HL-60/S4 treated with phorbol 12-myristate 13-acetate at 8.2 ng/mL for 4 days and 3 days (cell line): Measurements from ENCODE around the gene SSTR3.
"Not testable (repeated sequence)": the region's sequence is repeated elsewhere in the genome, so short reads cannot be mapped to it uniquely, and the experiment has no call there.

Source experiments
- in situ Hi-C: fragments of 300-500 bp; cut with MboI; formaldehyde crosslinking; loops from 2 replicates; pipeline ENCODE4 v1.15.0; 2022; ENCODE audit warnings: low sequenced_read_pairs

SSTR3 gene

DNA sequence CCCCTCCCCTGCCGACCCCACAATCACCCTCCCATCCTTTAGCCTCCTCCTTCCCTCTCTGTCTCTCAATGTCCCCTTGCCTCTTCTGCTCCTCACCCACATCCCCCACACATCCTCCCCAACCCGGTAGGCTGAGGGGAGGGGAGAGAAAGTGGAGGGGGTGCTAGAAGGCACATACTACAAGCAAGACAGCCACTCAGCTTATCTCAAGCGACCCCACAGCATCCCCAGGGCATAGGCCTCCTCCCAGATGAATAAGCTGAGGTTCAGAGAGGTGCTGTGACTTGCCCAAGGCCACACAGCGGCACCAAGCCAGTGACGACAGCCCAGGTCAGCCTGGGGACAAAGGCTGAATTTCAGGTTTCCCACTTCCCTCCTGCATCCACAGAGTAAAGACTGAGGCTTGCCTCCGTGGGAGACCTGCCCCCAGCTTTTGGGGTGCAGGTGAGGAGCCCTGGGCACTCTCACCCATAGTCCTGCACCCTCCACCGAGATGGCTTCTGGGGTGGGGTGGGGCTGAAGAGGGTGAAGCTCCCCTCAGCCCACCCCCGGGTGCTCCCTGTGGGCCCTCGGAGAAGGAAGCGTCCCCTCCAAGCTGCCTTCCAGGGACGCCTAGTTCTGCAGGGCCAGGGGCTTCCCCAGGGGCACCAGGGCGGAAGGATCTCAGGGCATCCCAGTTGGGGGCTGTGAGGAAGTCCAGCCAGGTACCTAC is 31.3 kb upstream of the SSTR3 start:
- in situ Hi-C loops, result no loop called here

DNA sequence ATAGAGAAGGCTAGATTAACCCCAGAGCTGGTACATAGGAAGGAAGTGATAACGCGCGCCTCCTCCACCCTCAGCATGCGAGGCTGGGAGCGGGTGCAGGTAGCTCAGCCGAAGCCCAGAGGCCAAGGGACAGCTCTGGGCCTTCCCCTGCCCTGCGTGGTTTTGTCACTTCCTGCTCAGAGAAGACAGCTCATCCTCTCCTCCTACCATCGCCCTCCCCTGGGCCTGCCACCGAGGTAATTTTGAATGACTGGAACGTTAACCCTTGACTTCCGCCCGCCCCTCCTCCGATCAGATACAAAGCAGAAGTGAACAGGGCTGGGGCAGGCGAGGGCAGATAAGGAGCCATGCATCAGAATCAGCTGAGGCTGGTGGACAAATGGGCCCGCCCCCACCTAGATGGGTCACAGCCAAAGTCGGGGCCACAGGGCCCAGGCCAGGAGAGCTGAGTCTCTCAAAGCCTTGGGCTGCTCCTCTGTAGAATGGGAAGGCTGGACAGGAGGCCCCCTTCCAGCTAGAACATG is 30.2 kb upstream of the SSTR3 start:
- in situ Hi-C loops, result no loop called here

DNA sequence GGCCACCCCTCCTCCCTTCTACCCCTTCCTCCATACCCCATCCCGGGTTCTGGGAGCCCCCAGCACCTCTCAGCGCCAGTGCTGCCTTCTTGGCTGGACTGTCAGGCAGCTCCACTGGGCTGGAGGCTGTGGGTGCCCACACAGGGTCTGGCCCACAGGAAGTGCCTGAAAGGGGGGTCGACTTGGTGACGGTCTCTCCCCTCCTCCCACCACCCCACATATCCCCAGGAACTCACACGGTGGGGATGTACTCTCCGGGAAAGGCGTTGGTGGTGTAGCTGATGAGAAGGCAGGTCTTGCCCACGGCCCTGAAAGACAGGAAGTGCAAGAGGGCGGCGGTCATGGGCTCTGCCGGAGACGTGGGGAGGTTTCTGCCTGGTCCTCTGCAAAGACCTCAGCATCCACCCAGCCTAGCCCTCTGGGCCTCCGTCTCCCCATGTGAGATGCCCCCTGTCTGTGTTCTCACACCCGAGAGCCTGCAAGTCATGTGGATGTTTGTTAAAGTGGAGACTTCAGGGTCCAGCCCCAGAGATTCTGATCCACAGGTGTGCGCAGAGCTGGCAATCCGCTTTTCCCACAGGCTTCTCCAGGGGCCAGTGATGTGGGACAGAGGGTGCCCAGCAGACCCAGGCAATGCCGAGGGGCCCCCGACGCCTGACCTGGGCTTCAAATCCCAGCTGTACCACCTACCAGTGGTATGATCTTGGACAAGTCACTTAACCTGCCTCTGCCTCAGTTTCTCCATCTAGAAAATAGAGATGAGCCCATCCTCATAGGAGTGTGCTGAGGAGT is 29.3 kb upstream of the SSTR3 start:
- in situ Hi-C loops, result no loop called here

DNA sequence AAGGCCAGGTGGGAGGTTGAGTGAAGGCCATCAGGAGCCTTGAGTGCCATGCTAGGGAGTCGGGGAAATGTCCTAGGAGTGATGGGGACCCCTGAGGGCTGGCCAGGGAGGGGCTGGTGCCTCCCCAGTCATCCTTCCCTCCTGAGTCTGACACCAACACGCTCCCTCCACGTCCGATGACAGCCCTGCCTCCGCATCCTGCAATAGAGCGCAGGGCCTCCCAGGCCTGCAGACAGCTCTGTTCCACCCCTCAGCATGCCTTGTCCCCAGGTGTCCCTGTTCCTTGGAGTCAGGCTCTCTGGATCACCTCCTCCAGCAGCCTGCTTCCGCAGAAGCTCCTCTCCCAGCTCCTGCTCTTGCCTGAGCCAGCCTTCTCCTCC is 28.7 kb upstream of the SSTR3 start:
- in situ Hi-C loops, result no loop called here

DNA sequence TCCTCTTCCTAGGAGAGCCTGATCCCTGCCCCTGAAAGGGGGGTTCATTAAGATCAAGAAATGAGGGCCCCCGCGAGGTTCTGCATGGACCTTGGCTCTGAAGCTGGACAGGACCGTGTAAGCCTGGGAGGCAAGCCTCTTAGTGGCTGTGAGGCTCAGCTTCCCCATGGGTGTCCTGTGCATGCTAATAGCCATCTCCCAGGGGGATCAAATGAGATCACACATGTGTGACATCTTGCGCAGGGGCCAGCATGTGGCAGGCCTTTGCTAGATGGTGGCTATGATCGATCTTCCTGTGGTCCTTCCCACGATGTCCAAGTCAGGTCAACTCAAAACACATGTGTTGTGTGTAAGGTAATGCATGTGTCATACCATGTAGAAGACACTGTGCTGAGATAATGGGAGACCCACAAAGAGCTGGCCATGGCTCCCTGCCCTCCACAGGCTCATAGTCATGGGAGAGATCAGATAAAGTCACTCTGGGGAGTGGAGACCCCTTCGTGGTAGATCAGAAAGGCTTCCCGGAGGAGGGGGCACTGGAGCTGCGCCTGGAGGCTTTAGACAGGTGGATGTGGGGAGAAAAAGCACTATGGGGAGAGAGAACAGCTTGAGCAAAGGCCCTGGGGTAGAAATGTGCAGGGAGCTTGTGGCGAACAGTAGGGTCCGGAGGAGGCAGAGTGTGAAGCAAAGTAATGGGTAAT is 28.1 kb upstream of the SSTR3 start:
- in situ Hi-C loops, result no loop called here

DNA sequence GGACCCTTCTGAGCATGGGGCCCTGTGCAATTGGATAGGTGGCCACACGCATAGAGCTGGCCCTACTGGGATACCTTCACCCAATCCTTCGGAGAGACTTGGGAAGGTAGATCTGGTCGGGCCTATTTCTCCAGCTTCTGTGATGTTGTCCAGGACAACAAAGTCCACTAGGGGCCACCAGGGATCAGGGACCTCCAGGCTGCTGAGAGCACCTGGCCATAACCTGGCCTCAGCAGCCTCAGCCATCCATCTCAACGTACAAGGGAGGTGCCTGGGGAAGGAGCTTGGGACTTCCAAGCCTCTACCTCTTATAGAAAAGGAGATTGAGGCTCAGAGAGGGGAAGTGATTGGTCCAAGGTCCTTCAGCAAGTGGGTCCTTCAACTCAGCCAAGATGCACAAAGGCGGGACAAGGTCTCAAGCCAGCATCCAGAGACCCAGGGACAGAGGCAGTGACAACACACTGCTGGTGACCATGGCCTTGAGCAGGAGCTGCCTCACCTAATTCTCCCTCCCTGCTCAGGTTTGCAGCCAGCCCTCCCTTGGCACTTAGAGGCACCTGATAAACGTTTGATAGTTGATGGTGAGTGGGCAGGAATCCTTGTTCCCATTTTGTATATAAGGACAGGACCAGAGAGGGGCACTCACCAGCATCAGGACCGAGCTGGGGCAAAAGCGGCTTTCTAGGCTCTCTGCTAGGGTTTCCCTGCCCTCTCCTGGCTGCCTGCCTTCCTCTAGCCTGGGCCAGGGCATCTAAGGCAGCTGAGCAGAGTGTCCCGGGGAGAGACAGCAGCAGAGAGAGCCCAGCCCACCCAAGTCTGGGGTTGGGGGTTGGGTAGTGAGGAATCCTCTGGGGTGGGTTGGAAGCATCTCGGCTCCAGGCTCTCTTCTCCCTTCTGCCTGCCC is 27.3 kb upstream of the SSTR3 start:
- in situ Hi-C loops, result no loop called here

DNA sequence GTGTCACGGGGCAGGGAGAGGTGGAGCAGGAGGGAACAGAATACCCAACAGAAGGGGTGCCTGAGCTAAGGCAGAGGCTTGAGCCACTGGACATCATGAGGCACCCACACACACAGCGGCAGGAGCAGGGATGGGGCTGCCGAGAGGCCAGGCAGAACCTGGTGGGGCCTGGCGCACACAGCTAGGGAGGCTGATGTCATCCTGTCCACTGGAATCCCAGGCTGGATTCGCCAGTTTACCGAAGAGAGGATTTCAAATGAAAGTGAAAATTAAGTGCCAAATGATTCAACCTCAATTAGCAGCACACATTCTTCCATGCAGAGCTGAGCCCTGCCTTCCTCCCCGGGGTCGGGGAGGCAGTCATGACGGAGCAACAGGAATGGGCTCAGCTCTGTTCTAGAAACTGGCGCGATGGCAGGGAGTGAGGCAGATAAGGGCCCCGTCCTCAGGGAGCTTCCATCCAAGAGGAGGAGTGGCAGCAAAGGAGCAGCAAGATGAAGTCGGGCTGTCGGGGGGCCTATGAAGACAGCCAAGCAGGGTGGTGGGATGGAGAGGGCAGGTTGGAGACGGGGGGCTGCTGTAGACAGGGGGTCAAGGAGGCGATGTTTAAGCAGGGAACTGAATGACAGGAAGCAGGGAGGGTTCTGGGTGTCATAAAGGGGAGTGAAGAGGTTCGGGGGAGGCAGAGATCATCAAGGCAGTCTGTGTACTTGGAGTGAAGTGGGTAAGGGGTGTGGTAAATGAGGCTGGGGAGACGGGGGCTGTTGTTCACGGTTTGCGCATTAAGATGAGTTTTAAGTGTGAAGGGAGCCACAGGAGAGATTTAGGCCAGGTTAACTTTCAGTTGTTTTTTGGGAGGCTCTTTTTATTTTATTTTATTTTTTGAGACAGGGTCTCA is 25.3 kb upstream of the SSTR3 start:
- in situ Hi-C loops, result no loop called here

DNA sequence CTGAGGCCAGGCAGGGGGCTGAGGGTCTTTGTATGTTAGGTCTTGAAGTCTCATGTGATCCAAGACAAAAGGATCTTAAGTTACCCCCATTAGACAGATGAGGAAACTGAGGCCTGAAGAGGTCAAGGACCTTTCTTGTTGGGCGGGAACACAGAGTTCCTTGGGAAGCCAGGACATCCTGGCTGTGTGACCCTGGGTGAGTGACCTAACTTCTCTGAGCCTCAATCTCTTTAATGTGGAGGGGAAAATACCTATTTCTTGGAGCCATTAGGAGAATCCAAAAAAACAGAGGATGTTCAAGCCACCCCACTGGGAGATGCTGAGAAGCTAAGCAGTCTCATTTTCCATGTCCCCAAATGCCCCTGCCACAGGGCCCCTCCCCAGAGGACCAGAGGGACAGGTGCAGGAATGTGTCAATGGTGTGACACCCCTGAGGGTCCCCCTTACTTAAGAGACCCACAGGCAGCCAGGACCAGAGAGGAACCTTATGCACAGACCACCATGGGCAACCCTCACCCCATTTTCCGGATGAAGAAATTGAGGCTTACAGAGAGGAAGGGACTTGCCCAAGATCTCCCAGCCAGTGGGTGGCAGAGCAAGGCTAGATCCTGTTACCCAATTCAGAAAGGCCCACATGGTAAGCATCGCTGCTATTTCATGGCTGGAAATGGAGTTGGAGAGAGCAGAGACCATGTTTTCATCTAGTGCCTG is 23.8 kb upstream of the SSTR3 start:
- in situ Hi-C loops, result no loop called here

DNA sequence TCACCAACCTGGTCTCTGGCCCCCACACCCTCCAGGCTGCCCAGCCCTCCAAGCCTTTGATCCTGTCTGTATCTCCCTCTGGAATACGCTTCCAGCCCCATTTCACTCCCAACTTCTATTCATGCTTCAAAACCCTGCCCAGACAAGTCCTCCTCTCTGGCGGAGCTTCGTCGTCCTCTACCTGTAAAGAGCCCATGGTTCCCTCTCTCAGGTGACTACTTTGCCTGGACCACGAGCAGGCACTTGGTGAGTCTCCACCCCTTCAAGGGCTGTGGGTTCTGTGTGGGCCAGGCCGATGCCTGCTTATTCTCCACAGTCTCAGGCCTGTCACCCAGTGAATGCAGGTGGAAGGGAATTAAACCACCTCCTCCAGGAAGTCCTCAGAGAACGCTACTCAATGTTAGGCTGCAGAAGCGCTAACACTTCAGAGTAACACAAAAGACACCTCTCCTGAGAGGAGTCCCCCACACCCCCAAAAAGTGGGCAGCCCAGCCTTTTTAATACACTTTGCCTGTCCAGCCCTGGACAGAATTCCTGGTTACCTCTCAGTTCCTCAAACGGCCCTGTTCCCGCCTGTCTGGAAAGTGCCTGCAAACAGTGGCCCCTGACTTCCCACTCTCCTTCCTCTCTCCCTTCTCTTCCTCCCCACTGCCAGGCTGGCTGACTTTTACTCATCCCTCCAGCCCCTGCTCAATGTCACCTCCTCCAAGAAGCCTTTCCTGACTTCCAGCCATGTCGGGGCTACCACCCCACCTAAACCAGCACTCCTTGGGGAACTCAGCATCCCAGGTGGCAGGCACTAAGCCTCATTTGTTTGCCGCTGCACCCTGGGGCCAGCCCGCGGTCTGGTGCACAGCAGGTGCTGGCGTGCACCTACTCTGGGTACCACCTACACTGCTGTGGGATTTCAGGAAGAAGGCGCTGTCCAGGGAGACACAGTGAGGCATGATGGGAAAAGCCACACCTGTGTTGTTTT is 22.7 kb upstream of the SSTR3 start:
- in situ Hi-C loops, result no loop called here

DNA sequence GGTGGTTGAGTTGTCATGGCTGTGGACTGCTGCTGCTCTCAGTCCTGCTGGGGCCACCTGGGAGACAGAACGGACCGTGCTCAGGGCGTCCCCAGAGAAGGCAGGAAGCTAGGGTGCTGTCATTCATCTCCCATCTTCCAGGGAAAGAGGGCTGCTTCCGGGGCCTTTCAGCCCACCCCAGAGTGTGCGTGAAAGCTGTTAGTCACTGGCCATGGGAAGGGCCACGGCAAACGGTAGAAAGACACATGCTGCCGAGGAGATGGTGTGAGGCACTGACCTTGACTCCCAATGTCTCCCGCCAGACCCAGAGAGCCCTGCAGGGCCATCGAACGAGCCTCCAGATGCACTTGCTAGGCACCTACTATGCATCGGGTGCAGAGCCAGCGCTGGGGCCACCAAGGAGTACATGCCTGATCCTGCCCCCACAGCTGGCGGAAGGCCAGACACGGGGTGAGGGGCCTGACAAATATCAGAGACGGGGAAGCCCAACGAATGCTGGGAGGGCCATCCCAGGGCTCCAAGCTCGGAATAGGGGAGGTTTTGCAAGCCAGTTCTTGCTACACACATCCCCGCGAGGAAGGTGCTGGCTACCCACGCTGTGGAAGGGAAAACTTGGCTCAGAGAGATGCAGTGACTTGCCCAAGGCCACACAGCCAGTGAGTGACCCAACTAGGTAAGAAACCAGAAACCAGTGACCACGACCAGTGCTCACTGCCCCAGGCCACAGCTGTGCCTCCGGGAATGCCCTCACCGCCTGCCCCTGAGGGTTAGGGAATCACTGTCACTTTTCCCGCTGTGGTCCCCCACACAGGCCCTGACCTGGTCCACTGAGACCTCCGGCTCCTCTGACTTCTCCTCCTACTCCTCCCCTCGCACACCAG is 21.7 kb upstream of the SSTR3 start:
- in situ Hi-C loops, result no loop called here

DNA sequence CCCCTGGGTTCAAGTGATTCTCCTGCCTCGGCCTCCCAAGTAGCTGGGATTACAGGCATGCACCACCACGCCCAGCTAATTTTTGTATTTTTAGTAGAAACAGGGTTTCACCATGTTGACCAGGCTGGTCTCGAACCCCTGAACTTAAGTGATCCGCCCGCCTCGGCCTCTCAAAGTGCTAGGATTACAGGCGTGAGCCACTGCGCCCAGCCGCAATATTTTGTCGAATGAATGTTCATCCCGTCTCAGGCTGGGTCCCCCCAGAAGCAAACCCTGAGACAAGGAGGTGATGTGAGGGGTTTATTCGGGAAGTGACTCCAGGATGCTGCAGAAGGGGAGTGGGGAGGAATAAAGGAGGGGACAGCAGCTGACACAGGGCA is 21.1 kb upstream of the SSTR3 start:
- in situ Hi-C loops, result not testable (repeated sequence)

DNA sequence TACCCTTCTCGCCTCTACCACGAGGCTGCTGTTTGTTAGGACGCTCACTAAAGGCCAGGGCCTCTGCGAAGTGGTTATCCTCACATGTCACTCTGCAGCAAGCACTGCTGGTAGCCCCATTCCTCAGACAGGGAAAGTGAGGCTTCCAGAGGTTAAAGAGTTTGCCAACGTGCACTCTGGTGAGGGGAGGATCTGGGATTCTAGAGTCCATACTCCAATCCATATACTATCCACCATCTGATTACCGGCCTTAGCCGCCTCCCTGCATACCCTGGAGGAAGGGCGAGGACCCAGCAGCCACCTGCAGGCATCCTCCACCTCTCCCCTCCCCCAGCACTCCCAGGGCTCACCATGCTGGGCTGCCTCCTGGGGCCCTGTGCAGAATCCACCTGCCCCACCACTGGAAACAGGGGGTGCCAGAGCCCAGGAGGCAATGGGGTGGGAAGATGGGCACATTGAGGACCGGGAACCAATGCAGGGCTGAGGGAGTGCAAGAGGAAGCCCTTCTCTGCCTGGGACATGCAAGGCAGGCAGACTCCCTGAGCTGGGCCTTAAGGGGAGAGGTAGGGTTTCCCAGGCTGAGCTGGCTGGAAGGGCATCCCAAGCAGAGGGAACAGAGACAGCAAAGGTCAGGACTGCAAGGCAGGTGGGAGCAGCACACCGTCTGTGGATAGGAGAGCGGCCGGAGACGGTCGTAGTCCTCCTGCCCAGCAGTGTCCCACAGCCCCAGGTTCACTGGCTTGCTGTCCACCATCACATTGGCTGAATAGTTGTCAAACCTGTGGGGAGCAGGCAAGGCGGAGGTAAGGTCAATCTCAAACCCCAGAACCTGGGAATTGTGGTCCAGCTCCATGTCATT is 20.1 kb upstream of the SSTR3 start:
- in situ Hi-C loops, result no loop called here

DNA sequence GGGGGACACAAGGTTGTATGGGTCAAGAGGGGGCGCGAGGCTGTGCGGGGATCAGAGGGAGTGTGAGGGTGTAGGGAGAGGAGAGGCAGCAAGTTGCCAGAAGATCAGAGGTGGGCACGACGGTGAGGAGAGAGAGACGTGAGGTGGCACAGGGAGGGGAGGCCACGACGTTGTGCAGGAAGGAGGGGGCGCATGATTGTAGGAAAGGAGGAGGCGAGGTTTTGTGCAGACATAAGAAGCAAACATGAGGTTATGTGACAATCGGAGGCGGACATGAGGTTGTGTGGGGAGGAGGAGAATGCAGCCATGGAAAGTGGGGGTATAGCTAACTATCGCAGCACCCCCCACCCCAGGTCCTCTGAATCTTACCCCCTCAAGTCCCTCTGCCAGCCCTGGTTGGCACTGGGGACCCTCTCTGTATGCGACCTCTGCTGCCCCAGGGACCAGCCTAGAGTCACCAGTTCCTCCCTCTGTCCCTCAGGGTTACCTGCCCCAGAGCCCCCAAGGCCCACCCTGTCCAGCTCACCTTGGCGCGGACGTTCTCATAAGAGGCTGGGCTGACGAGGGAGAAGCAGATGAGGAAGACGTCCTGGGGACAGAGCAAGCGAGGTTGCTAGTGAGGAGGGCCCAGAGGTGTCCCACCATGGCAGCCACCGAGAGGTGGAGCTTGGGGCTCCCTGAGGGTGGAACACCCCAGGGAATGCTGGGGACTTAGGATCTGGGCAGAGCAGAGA is 19.3 kb upstream of the SSTR3 start:
- in situ Hi-C loops, result no loop called here

DNA sequence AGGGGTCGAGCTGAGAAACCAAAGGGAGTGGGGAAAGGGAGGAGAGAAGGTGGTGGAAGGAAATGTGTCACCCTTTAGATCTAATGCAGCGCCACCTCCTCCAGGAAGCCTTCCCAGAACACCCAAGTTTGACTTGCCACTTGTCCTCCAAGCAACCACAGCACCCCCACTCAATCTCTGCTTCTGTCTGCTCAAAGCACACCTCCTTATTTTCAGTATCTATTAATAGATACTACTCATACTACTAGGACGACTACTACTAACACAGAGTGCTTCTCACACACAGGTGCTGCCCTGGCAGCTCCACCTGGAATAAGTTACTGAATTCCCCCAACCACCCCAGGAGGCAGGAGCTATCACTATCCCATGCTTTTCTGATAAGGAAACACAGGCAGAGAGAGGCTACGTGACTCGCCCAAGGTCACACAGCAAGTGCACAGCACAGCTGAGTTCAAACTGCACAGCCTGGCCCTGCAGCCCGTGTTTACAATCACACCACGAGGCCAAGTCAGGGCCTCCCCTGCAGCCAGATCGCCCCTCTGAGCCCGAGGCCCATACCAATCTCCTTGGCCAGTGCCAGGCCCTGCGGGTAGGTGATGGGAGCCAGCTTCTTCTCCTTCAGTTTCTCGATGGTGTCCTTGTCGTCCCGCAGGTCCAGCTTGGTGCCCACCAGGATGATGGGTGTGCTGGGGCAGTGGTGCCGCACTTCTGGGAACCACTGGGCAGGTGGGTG is 18.6 kb upstream of the SSTR3 start:
- in situ Hi-C loops, result no loop called here
